A549 (cell line): ENCODE data around the gene ACVR1B. TPM values are rescaled to one million over a fixed set of nuclear protein-coding genes. Genes with fewer than 3 reads are reported as not detected.

Experiments
- ATAC-seq, 2 experiments: fragments of 200-7000 bp in 1 of 2; fragments of >200 bp in 1 of 2; cut with Nextera tagmentation in 1 of 2; cut with Tn5 transposase in 1 of 2; 3 replicates each; pipeline versions ENCODE4 v1.8.0 to v1.9.1; 2018 to 2020; ENCODE audit warnings: mild to moderate bottlenecking in 1 of 2, moderate library complexity in 1 of 2
- CTCF ChIA-PET: fragments of 300-600 bp; sonication (Branson Sonifier 250); formaldehyde crosslinking; extraction: SDS; loops from one replicate; lab custom pipeline; 2021; ENCODE audit warnings: antibody characterized with exemption, inconsistent platforms; lab: Yijun Ruan, JAX
- POLR2A ChIA-PET: fragments of 350-600 bp; formaldehyde crosslinking; extraction: SDS; loops from one replicate; lab custom pipeline; 2021; ENCODE audit warnings: antibody characterized with exemption, inconsistent platforms; lab: Yijun Ruan, JAX
- DNase-seq, 2 experiments: peaks; one replicate each; pipeline versions ENCODE4 v3.0.0 to v3.0.0-alpha.2; 2011 to 2016; ENCODE audit warnings: low read depth in 1 of 2, low spot score in 1 of 2
- FAIRE-seq: peaks from 2 replicates; lab custom pipeline; 2011; peaks lifted over from hg19 to GRCh38; lab: Jason Lieb, UNC
- H3K27ac ChIP-seq, 2 experiments: fragments of >200 bp; sonication (Bioruptor Twin); formaldehyde crosslinking; 3 replicates each; pipeline ENCODE4 v1.5.1; 2016 to 2017
- H3K4me1 ChIP-seq: fragments of >200 bp; sonication (Bioruptor Twin); formaldehyde crosslinking; 3 replicates; pipeline ENCODE4 v1.6.1; 2016
- H3K4me2 ChIP-seq: fragments of >200 bp; sonication (Bioruptor Twin); formaldehyde crosslinking; 3 replicates; pipeline ENCODE4 v1.6.1; 2016
- H3K4me3 ChIP-seq: fragments of >200 bp; sonication (Bioruptor Twin); formaldehyde crosslinking; 3 replicates; pipeline ENCODE4 v1.5.1; 2016
- H3K9me3 ChIP-seq: fragments of >200 bp; sonication (Bioruptor Twin); formaldehyde crosslinking; 3 replicates; pipeline ENCODE4 v1.6.1; 2016
- BHLHE40 ChIP-seq: IDR thresholded peaks from 2 replicates; pipeline ENCODE4 v1.6.1; 2012; ENCODE audit warnings: low read depth, low read length, inconsistent platforms
- CBX2 ChIP-seq: fragments of 200-600 bp; sonication (generic); IDR thresholded peaks from 2 replicates; pipeline ENCODE4 v1.6.1; 2016; ENCODE audit warnings: low read depth, mild to moderate bottlenecking, borderline replicate concordance
- CBX8 ChIP-seq: fragments of 200-600 bp; sonication (generic); IDR thresholded peaks from 2 replicates; pipeline ENCODE4 v1.6.1; 2016
- CHD4 ChIP-seq: fragments of 200-600 bp; sonication (generic); IDR thresholded peaks from 2 replicates; pipeline ENCODE4 v1.6.1; 2016; ENCODE audit warnings: antibody characterized with exemption, mild to moderate bottlenecking, borderline replicate concordance
- EHF ChIP-seq: fragments of 250-450 bp; sonication (Bioruptor Pico); IDR thresholded peaks from 2 replicates; pipeline ENCODE4 v1.5.0; 2020; ENCODE audit warnings: mild to moderate bottlenecking
- HEYL ChIP-seq: fragments of 250-450 bp; sonication (Bioruptor Pico); IDR thresholded peaks from 2 replicates; pipeline ENCODE4 v1.8.0; 2021; ENCODE audit warnings: mild to moderate bottlenecking, moderate library complexity
- HOXA7 ChIP-seq: fragments of 250-450 bp; sonication (Bioruptor Pico); IDR thresholded peaks from 2 replicates; pipeline ENCODE4 v1.5.0; 2020; ENCODE audit warnings: mild to moderate bottlenecking, moderate library complexity
- HOXB5 ChIP-seq: fragments of 250-450 bp; sonication (Bioruptor Pico); IDR thresholded peaks from 2 replicates; pipeline ENCODE4 v1.5.0; 2020; ENCODE audit warnings: mild to moderate bottlenecking, moderate library complexity
- MAFK ChIP-seq: fragments of 450-650 bp; IDR thresholded peaks from 2 replicates; pipeline ENCODE4 v1.6.1; 2014; ENCODE audit not compliant: partially characterized antibody
- MYC ChIP-seq: IDR thresholded peaks from 2 replicates; pipeline ENCODE4 v1.6.1; 2012; ENCODE audit warnings: mild to moderate bottlenecking, inconsistent platforms, low read length, improper control_type of control experiment, borderline replicate concordance
- NR3C1 ChIP-seq: fragments of >200 bp; sonication (Bioruptor Twin); formaldehyde crosslinking; IDR thresholded peaks from 3 replicates; pipeline ENCODE4 v1.6.1; 2017
- PHF8 ChIP-seq: fragments of 200-600 bp; sonication (generic); IDR thresholded peaks from 2 replicates; pipeline ENCODE4 v1.6.1; 2016; ENCODE audit warnings: low read depth, mild to moderate bottlenecking, antibody characterized with exemption, moderate library complexity, borderline replicate concordance
- POLR2A ChIP-seq: IDR thresholded peaks from 2 replicates; pipeline ENCODE4 v1.6.1; 2012; ENCODE audit warnings: mild to moderate bottlenecking, low read length
- POLR2AphosphoS2 ChIP-seq: conservative IDR thresholded peaks from 2 replicates; pipeline ENCODE4 v1.6.1; 2012; ENCODE audit warnings: low read length, improper control_type of control experiment, inconsistent platforms
- RAD21 ChIP-seq, 2 experiments: fragments of >200 bp in 1 of 2; sonication (Bioruptor Twin) in 1 of 2; formaldehyde crosslinking in 1 of 2; IDR thresholded peaks in 1 of 2; conservative IDR thresholded peaks in 1 of 2; 2 replicates in 1 of 2; 3 replicates in 1 of 2; pipeline ENCODE4 v1.6.1; 2012 to 2018; ENCODE audit warnings: inconsistent platforms in 1 of 2
- RARB ChIP-seq: fragments of 250-450 bp; sonication (Bioruptor Pico); IDR thresholded peaks from 2 replicates; pipeline ENCODE4 v1.8.0; 2021; ENCODE audit warnings: mild to moderate bottlenecking, moderate library complexity
- RFX5 ChIP-seq: fragments of 450-650 bp; IDR thresholded peaks from 2 replicates; pipeline ENCODE4 v1.7.1; 2014; ENCODE audit warnings: antibody characterized with exemption, mild to moderate bottlenecking, moderate library complexity
- SMC3 ChIP-seq: fragments of >200 bp; sonication (Bioruptor Twin); formaldehyde crosslinking; IDR thresholded peaks from 3 replicates; pipeline ENCODE4 v1.6.1; 2018; ENCODE audit warnings: inconsistent platforms
- TP53 ChIP-seq: fragments of 250-450 bp; sonication (Bioruptor Pico); IDR thresholded peaks from 2 replicates; pipeline ENCODE4 v1.5.0; 2021; ENCODE audit warnings: mild to moderate bottlenecking, moderate library complexity
- ZC3H11A ChIP-seq: fragments of 450-650 bp; IDR thresholded peaks from 2 replicates; pipeline ENCODE4 v1.6.1; 2014; ENCODE audit warnings: antibody characterized with exemption, mild to moderate bottlenecking
- ZFP36 ChIP-seq: fragments of 450-650 bp; IDR thresholded peaks from 2 replicates; pipeline ENCODE4 v1.6.1; 2014; ENCODE audit warnings: borderline replicate concordance; ENCODE audit not compliant: partially characterized antibody
- ZNF302 ChIP-seq: fragments of 250-450 bp; sonication (Bioruptor Pico); IDR thresholded peaks from 2 replicates; pipeline ENCODE4 v1.9.0; 2021; ENCODE audit warnings: inconsistent platforms, mild to moderate bottlenecking, moderate library complexity
- WGBS: methylation state at CpG from one replicate; pipeline ENCODE4 v1.1.6; 2017; ENCODE audit errors: missing lambda C conversion rate; 5-methylcytosine and 5-hydroxymethylcytosine counted together
- polyA plus RNA-seq, 4 experiments: library from polyadenylated mRNA; depleted of rRNA in 3 of 4; stranded (reverse); fragments of >200 nt; fragmentation: RNase III in 1 of 4; extraction: RNeasy Plus Mini Kit Qiagen cat#74134 plus additional on column Dnase treatment in 1 of 4; gene quantifications; 2 replicates in 3 of 4; 3 replicates in 1 of 4; pipeline ENCODE4 v1.2.3, GENCODE V29; 2011 to 2017
- TF ChIP-seq, protein P1 (sequence below): fragments of >200 bp; sonication (Bioruptor Twin); formaldehyde crosslinking; IDR thresholded peaks from 3 replicates; pipeline ENCODE4 v1.6.1; 2016
- TF ChIP-seq, protein P2 (sequence below): IDR thresholded peaks from 2 replicates; pipeline ENCODE4 v1.6.1; 2012
- TF ChIP-seq, protein P3 (sequence below): IDR thresholded peaks from 2 replicates; pipeline ENCODE4 v1.6.1; 2012; ENCODE audit warnings: low read depth, borderline replicate concordance
- TF ChIP-seq, protein P4 (sequence below): fragments of 250-450 bp; sonication (Bioruptor Pico); IDR thresholded peaks from 2 replicates; pipeline ENCODE4 v1.5.0; 2021; ENCODE audit warnings: mild to moderate bottlenecking, moderate library complexity, borderline replicate concordance
- TF ChIP-seq, protein P5 (sequence below): fragments of >200 bp; sonication (Bioruptor Twin); formaldehyde crosslinking; IDR thresholded peaks from 3 replicates; pipeline ENCODE4 v1.5.1; 2016
- TF ChIP-seq, protein P6 (sequence below): IDR thresholded peaks from 2 replicates; pipeline ENCODE4 v1.6.1; 2012

Gene ACVR1B
- polyA plus RNA-seq, 2 of the 4 experiments (the other 2 are of a cell fraction): 15.2 to 18.4 TPM

DNA sequence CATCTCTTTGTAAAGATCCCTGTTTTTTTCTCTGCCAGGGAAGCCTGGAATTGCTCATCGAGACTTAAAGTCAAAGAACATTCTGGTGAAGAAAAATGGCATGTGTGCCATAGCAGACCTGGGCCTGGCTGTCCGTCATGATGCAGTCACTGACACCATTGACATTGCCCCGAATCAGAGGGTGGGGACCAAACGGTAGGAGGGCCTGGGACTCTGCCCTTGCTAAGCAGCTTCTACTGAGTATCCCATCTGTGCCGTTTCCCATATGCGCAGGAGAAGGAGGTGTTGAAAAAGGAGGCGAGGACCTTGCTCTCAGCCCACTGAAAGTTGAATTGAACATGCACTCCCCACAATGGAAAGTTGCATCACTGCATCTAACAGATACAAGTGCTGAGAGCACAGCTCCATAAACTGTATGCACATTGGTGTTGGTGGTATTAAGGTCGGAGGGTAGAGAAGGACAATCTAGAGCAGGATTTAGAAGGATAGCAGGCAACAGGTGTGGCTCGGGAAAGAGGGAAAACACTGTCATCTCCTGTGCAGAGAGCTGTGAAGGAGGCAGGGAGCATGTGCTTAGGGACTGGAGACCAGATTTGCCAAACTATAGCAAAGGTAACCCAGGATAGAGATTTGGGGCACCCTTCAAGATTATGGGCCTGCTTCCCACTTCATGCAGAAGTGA is 33.8 kb downstream of the ACVR1B start:
- no peak for ATAC-seq
- POLR2A ChIA-PET: no interaction called here
- TF ChIP-seq TP53 (CRISPR knock-in tag) (no peak), CBX8 (no peak), POLR2AphosphoS2 (no peak), HEYL (CRISPR knock-in tag) (no peak), RARB (CRISPR knock-in tag) (no peak), ZFP36 (no peak), MYC (no peak), POLR2A (no peak), ZC3H11A (no peak), RFX5 (no peak), PHF8 (no peak), MAFK (no peak), CHD4 (no peak), RAD21 (conservative IDR thresholded peaks at IDR 0.05 in 1 of 2, IDR thresholded peaks at IDR 0.05 in 1 of 2) (no peak)
- TF ChIP-seq, protein P1, sequence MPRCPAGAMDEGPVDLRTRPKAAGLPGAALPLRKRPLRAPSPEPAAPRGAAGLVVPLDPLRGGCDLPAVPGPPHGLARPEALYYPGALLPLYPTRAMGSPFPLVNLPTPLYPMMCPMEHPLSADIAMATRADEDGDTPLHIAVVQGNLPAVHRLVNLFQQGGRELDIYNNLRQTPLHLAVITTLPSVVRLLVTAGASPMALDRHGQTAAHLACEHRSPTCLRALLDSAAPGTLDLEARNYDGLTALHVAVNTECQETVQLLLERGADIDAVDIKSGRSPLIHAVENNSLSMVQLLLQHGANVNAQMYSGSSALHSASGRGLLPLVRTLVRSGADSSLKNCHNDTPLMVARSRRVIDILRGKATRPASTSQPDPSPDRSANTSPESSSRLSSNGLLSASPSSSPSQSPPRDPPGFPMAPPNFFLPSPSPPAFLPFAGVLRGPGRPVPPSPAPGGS: no peak
- TF ChIP-seq, protein P2, sequence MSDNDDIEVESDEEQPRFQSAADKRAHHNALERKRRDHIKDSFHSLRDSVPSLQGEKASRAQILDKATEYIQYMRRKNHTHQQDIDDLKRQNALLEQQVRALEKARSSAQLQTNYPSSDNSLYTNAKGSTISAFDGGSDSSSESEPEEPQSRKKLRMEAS: no peak
- TF ChIP-seq, protein P3, sequence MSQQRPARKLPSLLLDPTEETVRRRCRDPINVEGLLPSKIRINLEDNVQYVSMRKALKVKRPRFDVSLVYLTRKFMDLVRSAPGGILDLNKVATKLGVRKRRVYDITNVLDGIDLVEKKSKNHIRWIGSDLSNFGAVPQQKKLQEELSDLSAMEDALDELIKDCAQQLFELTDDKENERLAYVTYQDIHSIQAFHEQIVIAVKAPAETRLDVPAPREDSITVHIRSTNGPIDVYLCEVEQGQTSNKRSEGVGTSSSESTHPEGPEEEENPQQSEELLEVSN: no peak
- WGBS: 83% methylated on average over 9 of the region's 9 CpGs
- H3K4me3 ChIP-seq: no peak overlapping the region
- H3K27ac ChIP-seq: no peak overlapping the region
- CTCF ChIA-PET: interaction anchor here (1.1 to 34.6 kb wide), 5 partner anchors 6 to 136 kb away, joined by 3 to 1544 read pairs (median 13); partner anchors contain the start of gene TAMALIN
- H3K4me2 ChIP-seq: no peak overlapping the region
- H3K4me1 ChIP-seq: no peaks in the 10 kb centered on the region
- H3K9me3 ChIP-seq: no peaks in the 10 kb centered on the region
- FAIRE-seq: no peak
- no peak for DNase-seq

DNA sequence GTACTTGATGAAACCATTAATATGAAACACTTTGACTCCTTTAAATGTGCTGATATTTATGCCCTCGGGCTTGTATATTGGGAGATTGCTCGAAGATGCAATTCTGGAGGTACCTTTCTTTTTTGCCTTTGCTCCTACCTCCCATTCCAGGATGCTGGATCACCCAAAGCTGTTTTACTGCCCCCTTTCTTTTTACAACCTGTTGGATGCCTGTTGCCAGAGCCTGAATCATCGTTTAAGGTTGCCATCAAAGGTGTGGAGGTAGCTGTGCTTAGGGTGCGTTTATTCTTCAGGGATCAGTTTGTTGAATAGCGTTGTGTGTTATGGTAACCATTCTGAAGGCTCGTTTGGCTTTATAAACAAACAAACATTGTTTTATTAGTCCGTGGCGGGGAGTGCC is 35.3 kb downstream of the ACVR1B start:
- 83% methylated on average over 8 of the region's 8 CpGs for WGBS
- ATAC-seq: no peak

More for the DNA sequence above, 35.3 kb downstream of the ACVR1B start:
- FAIRE-seq: no peak
- H3K9me3 ChIP-seq: no peaks in the 10 kb centered on the region
- no peaks in the 10 kb centered on the region for H3K4me1 ChIP-seq
- no peak for TF ChIP-seq SMC3
- no peak for TF ChIP-seq MAFK
- TF ChIP-seq, protein P2: no peak
- TF ChIP-seq HOXB5 (CRISPR knock-in tag): no peak
- TF ChIP-seq CBX8: no peak
- TF ChIP-seq, protein P4, sequence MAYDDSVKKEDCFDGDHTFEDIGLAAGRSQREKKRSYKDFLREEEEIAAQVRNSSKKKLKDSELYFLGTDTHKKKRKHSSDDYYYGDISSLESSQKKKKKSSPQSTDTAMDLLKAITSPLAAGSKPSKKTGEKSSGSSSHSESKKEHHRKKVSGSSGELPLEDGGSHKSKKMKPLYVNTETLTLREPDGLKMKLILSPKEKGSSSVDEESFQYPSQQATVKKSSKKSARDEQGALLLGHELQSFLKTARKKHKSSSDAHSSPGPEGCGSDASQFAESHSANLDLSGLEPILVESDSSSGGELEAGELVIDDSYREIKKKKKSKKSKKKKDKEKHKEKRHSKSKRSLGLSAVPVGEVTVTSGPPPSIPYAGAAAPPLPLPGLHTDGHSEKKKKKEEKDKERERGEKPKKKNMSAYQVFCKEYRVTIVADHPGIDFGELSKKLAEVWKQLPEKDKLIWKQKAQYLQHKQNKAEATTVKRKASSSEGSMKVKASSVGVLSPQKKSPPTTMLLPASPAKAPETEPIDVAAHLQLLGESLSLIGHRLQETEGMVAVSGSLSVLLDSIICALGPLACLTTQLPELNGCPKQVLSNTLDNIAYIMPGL (CRISPR knock-in tag): no peak
- no peak for TF ChIP-seq ZC3H11A
- TF ChIP-seq RAD21 (conservative IDR thresholded peaks at IDR 0.05 in 1 of 2, IDR thresholded peaks at IDR 0.05 in 1 of 2): no peak
- no peak for TF ChIP-seq NR3C1
- TF ChIP-seq CBX2: no peak
- TF ChIP-seq, protein P5, sequence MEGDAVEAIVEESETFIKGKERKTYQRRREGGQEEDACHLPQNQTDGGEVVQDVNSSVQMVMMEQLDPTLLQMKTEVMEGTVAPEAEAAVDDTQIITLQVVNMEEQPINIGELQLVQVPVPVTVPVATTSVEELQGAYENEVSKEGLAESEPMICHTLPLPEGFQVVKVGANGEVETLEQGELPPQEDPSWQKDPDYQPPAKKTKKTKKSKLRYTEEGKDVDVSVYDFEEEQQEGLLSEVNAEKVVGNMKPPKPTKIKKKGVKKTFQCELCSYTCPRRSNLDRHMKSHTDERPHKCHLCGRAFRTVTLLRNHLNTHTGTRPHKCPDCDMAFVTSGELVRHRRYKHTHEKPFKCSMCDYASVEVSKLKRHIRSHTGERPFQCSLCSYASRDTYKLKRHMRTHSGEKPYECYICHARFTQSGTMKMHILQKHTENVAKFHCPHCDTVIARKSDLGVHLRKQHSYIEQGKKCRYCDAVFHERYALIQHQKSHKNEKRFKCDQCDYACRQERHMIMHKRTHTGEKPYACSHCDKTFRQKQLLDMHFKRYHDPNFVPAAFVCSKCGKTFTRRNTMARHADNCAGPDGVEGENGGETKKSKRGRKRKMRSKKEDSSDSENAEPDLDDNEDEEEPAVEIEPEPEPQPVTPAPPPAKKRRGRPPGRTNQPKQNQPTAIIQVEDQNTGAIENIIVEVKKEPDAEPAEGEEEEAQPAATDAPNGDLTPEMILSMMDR: no peak
- no peak for TF ChIP-seq BHLHE40
- TF ChIP-seq ZNF302 (CRISPR knock-in tag): no peak
- no peak for TF ChIP-seq EHF
- TF ChIP-seq ZFP36: no peak
- no peak for TF ChIP-seq HOXA7 (CRISPR knock-in tag)
- TF ChIP-seq, protein P6, sequence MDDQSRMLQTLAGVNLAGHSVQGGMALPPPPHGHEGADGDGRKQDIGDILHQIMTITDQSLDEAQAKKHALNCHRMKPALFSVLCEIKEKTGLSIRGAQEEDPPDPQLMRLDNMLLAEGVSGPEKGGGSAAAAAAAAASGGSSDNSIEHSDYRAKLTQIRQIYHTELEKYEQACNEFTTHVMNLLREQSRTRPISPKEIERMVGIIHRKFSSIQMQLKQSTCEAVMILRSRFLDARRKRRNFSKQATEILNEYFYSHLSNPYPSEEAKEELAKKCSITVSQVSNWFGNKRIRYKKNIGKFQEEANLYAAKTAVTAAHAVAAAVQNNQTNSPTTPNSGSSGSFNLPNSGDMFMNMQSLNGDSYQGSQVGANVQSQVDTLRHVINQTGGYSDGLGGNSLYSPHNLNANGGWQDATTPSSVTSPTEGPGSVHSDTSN: no peak
- TF ChIP-seq MYC: no peak
- H3K4me2 ChIP-seq: no peak overlapping the region
- H3K27ac ChIP-seq: no peak overlapping the region
- no peak overlapping the region for H3K4me3 ChIP-seq
- DNase-seq: no peak
- CTCF ChIA-PET: interaction anchor here (34.6 kb wide), 1 partner anchor 33 kb away, joined by 1544 read pairs; the partner anchor contains the start of gene TAMALIN
- POLR2A ChIA-PET: no interaction called here
